NCI-H146 treated with DMSO at 0.1 percent for 48 hours (cell line): Measurements from ENCODE around the gene DNAJC27.

Experiments
- DNase-seq: peaks from one replicate; lab custom pipeline; 2025; ENCODE audit not compliant: unreplicated experiment; lab: John Stamatoyannopoulos, UW

The DNAJC27 gene

DNA sequence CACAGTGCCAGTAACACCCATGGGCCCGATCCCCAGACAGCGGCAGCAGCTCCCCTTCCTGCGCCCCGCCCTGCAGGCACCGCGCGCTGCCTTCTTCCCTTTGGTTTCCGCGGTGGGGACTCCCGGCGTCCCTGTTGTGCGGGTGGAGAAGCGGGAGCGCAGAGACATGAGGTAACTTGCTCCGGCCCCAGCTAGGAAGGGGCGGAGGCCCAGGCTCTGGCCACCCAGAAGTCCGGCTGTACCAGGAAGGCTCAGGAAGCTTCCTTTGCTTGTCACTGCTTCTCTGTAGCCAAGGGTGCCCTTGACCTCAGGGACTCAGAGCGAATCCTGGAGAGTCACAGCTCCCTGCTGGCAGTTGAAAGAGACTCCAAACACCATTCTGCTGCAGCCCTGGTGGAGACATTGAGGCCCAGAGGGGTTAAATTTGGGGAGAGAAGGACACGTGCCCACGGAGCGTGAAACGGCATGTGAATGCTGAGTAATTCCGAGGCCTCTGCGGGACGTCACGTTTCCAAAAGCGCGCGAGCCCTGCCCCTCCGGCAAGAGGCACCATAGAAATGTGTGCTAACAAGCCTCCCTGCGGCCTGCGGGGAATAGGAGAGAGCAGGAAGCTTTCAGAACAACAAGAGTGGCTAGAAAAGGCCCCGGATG is 45.0 kb downstream of the DNAJC27 start:
- peak; percentile 8 for DNase-seq

DNA sequence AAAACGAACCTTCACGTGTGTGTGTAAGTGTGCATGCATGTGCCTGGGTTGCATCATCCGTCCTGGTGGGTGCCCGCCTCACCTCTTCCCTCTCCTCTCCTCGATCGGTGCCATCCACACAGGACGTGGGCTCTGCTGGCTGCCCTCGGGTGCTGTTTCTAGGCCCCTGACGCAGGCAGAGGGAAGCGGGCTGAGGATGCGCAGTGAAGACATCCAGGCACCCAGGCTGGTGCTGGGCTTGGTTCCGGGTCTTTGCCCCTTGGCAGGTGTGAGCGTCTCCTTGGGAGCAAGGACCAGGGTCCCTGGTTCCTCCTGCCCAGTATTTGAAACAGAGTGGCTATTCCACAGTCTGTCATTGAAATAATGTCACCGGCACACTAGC is 45.5 kb downstream of the DNAJC27 start:
- no peak for DNase-seq

DNA sequence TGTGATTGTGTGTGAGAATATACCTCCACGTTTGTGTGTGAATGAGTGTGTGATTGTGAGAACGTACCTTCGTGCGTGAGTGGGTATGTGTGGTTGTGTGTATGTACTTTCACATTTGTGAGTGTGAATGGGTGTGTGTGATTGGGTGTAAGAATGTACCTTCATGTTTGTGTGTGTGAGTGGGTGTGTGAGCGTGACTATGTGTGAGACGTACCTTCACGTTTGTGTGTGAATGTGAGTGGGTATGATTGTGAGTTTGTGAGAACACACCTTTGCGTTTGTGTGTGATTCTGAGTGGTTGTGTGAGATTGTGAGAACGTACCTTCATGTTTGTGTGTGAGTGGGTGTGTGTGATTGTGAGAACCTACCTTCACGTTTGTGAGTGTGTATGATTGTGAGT is 45.9 kb downstream of the DNAJC27 start:
- no peak for DNase-seq

DNA sequence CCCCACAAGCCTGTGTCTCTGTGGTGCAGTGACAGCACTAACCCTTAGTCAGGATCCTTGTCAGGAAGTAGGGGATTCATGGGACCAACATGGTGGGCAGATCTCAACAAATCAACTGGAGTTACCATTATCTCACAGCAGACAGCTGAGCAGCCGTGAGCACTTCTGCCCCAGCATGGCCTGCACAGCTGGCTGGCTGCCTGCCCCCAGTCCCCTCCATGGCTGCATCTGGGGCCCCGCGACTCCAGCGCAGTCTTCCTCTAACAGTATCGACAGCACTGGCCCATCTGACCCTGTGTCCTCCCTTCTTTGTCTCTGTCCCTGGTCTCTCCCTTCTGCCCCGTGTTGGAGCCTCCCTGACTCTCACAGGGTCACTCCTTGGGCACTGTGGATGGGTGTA is 47.0 kb downstream of the DNAJC27 start:
- DNase-seq: no peak

DNA sequence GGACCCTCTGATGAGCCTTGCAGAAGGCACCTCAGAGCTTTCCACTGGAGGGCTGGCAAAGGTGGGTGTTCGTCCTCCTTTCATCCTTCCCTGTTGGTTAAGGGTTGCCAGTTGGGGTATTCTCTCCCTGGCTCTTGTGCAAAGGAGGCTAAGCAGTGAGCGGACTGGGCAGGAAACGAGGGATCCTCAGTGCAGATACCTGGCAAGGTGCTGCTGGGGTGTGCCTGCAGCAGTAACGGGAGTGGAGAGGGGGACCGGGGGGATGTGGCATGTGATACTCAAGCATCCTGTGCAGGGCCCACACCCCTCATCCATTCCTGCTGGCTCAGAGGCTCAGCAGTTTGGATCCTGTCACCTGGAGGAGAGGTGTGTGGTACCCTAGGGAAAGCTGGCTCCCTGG is 47.5 kb downstream of the DNAJC27 start:
- DNase-seq: no peak

DNA sequence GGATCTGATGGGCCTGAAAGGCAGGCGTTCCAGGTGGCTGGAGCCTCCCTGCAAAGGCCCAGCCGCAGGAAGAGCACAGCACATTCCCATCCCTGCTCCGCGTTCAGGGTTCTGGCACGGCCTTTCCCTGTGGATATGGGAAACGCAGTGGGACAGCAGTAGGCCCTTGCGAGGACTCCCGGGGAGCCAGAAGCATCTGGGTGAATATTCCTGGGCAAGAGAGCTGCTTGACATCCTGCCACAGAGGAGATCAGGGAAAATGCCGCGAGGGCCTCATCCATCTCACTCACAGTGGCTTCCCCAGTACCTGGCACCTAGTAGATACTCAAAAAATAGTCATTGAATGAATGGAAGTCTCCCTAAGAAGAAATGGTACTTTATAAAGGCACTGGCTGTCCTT is 48.6 kb downstream of the DNAJC27 start:
- no peak for DNase-seq

DNA sequence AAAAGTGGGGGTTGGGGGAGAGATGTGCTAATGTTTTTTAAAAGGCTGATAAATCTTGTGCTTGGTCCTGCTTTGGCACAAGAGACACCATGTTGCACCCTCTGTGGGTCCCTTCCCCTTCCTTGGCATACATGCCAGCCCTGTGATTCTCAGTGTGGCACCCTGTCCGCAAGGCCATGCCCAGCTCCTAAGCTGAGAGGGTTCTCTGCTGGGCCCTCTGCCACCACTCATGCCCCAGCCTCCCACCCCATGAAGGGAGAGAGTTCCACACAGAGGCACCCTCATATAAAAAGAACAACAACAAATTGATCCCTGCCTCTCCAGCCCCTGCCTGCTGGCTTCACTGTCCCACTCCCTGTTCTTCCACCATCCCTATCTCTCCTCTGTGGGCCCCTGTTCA is 49.2 kb downstream of the DNAJC27 start:
- no peak for DNase-seq

DNA sequence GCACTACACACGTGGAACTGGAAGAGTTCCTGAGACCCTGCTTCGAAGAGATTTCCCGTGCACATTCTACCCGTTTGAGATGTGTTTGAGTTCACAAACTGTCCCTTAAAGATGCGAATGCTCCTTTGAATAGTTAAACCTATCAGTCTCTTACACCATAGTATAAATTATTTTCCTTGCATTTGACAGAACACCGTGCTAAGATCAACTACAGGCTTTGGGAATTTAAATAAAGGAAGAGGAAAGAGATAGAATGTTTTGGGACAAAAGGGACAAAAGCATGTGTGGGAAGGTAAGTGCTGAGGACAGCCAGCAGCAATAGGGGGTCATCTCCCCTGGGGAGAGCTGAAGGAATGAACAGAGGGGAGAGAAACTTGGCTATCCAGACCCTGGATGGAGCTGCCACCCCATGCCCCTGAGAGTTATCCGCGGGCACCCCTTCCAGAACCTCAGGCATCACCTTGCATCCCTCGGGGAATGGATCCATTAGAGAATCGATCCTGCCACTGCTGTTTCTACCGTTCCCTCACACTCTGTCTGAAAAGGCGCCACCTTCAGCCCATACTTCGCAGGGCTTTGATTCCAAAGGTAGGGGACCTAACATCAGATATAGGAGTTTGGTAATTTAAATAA is 50.8 kb downstream of the DNAJC27 start:
- no peak for DNase-seq

DNA sequence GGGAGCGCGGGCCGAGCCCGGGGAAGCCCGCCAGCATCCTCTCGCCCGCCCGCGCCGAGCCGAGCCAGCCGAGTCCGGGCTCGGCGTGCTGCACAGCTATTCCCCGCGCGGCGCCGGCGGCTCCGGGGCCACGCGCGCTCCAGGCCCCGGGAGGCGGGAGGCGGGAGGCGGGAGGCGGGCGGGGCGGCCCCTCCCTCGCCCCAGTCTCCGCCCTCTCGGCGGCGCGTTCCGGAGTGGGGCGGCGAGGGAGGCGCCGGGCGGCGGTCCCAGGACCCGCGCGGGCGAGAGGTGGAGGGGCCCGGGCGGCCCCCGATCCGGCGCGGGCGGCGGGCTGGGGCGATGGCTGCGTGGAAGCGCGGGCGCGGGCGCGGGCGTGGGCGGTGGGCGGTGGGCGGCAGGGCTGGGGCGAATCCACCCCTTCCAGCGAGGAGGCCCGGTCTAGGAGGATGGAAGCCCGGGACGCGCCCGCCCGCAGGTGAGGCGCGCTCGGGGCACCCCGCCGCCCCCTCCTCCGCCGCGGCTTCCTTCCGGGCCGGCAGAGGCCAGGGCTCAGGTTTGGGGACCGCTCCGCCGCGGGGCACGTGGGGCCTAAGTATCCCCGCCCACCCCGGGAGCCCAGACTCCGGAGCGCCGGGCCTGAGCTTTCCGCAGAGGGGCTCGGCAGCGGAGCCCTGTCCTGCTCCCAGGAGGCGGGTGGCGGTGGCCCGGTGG is 51.5 kb downstream of the DNAJC27 start, which contains the start of gene ADCY3:
TSS of gene ADCY3 (minus strand) at position 140 of the 711 bp plus-strand sequence. CDS start 1,250 bp downstream, outside the sequence.
- DNase-seq: peak; percentile 7

DNA sequence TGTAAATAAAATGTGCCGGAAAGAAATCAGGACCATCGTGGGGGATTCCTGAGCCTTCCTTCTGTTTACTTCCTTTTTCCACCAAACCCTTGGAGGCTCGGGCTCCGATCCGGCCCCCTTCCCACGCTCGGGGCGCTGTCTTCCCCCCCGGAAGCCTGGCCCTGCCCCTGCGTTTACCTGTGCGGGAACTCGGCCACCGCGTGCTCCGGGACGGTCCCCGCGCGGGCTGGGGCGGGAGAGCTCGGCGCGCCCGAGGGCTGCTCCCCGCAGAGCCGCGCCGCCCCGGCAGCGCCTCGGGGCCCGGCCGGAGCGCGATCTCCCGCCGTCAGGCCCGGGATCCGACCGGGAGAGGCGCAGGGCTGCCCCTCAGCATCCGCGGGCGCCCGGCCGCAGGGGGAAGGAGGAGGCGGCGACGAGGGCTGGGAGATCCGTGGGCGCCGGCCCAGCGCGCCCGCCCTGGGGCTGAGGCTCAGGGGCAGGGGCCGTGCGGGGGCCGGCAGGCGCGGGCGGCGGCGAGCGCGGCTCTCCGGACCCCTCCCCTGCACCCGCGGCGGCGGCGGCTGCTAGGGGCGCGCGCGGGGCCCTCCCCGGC is 52.2 kb downstream of the DNAJC27 start:
- no peak for DNase-seq

DNA sequence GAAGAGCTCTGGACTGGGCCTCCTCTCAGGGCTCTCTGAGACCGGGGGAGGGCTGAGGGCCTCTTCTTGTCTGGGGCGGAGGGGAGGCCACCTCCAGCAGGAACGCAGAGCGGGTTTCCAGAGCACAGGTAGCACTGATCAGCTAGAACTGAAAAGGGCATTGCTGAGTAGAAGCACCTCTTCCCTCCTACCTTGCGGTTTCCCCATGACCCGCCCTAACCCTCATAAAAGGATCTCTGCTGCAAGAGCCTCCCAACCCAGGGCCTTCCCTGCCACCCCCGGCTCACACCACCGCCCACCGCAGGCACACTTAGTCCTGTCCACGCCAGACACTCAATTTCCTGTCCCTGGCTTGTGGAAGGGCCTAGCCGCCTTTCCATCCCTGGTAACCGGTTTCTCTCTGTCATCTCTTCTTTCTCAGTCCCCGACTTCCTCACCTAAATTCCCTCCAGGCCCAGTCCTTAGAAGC is 52.7 kb downstream of the DNAJC27 start:
- DNase-seq: peak; percentile 19

DNA sequence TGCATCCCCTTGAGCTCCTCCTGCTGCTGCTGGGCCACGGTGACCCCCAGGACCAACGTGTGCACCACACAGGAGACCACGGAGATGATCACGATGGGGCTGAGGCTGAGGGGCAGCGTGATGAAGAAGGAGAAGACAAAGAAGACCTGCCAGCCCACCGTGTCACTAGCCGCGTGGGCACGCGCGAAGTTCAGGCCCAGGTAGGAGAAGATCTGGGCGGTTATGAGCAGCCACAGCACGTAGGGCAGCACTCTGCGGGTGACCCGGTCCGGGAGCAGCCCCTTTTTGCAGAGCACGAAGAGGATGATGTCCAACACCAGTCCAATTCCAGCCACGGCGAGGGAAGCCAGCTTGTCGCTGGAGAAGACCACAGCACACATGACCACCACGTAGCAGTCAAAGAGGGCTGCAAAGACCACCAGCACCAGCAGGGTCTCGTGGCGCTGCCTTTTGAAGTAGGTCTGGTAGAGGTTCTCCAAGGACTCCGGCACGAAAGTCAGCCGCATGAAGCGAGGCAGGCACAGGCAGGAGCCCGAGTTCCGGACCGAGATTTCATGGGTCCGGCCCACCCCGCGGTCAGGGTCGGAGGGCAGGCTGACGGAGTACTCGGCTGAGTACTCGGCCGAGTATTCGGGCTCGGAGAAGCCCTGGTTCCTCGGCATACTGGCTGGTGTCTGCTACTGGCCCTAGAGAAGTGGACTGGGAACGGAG is 53.3 kb downstream of the DNAJC27 start:
- no peak for DNase-seq

DNA sequence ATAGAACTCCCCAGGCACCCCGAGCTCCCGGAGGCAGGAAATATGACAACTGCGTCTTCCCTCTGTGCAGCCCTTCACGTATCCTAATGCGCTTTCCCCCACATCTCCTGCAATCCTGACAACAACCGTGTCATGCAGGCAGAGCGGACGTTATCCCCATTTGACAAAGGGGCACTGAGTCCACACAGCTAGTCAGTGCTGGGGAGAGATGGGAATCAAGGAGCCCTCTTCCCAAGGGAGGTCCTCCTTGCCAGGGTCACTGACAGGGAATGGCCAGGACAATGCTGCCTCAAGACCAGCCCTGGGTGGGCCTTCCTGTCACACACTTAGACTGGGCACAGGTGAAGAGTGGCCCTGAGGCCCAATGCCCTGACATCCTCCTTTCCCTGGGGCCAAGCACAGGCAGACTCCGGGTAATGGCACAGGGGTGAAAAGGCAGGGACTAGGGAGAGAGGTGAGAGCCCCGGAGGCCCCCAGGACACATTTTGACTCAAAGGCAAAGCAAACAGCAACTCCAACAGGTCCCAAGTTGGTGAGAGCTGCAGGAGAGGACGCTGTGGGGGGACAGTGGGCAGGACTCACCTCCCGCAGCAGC is 53.9 kb downstream of the DNAJC27 start:
- no peak for DNase-seq

DNA sequence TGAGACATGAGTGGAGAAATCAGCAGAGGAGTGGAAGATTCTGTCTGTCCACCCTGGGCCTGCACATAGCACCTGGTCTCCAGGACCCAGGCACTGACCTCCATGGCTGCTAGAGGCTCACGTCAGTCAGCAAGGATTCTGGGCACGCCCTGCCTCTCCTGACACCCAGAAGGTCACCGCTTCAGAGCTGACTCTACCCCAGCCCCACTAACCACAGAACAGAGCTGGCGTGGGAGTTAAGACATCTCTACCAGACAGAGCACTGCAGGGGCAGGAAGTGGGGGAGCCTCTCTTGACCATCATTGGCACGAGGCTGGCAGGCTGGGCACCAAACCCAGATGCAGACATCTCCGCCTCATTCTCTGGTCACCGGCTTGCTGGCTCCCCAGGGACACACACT is 54.7 kb downstream of the DNAJC27 start:
- DNase-seq: no peak

DNA sequence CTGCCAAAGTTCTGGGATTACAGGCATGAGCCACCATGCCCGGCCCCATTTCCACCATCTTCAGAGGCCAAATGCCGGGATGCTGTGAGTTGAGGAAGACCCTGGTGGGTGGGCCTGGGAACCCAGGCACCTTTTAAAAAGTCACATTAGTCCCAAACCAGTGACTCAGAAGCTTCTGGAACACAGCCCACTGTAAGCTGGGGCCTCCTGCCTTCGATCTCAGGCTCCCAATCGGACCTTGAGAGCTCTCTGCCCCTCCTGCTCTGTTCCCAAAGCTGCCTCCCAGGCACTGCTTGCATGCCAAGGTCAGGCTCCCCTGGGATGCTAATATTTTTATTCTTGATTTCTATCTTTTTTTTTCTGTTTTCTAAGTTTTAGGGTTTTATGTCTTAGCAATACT is 56.0 kb downstream of the DNAJC27 start:
- no peak for DNase-seq

DNA sequence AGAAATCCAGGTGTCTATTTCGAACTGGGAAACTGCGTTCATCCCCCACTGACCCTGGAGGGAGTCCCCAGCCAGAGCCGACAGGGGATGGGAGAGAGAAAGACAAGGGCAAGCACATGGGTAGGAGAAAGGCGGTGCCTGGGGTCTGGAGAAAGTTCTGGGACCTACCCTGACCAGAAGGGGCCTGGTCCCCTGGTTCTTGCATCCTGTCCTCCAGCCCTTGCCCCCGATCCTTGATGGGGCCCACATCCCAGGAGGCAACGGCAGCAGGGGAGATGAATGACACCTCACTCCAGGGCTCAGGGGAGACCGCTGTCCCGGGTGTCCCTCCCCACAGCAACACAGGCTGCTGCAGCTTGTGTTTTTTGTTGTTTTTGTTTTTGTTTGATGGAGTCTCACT is 56.6 kb downstream of the DNAJC27 start:
- DNase-seq: no peak

DNA sequence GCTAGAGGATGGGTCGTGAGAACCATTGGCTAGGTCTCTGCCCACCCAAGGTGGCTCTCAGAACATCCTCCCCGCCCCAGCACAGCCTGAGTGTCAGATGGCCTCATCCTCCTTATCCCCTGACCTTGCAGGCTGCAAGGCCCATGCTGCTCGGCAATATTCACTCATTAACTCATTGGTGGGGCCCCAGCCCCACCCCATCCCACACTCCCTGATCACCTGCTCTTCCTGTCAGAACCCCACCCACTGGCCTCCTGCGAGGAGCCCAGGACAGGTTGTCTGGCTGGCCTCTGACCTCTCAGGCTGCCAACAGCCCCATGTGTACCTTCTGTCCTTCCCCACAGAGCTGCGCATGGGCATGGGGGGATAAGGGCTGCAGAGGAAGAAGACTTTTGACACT is 57.0 kb downstream of the DNAJC27 start:
- DNase-seq: no peak

DNA sequence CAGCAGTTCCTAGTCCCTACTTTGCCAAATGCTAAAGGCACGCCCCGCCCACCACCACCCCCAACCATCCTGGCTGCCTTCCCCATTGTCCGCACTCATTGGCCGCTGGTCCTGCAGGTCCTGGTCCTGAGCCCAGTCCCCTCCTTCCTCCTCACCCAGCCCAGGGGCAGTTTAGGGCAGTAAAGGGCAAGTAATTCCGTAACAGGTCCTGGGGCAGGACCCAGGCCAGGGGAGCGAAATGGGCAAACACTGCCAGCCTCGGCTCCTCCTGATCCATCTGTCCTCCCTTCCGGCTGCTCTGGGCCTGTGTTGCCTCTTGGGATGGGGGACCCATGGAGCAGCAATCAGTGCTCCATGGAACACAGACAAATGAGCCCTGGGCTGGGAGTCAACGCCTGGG is 57.8 kb downstream of the DNAJC27 start:
- DNase-seq: no peak

DNA sequence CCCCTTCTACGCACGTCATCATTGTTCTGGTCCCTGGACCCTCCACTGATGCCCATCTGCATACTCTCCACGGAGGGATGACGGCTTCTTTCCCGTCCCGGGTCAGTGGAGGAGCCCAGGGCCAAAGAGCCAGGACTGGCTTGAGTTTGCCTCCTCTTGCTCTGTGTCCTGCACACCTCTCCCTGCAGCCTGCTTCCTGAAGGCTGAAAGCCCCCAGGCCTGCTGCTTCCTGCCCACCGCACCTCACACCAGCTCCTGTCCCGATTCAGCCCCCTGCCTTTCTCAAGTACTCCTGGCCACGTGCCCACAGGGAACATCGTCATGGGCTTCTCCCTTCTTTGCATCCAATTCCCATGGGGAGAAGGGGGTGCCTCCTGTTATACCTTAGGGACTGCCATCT is 58.8 kb downstream of the DNAJC27 start:
- DNase-seq: no peak

DNA sequence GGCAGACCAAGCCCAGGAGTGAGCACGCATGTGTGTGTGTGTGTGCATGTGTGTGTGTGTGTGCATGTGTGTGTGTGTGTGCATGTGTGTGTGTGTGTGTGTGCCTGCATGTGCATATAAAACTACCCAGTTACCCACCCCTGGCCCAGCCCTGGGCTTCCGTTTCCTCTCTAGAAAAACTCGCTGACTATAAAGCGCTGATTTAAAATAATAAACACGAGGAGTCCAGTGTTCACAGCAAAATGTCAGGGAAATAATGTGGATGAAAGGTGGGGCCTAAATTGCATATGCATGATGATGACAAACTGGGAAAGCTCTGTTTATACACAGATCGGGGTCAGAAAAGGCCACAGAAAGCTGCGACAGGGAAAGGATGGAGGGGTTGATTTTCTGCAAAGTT is 59.2 kb downstream of the DNAJC27 start:
- no peak for DNase-seq

DNA sequence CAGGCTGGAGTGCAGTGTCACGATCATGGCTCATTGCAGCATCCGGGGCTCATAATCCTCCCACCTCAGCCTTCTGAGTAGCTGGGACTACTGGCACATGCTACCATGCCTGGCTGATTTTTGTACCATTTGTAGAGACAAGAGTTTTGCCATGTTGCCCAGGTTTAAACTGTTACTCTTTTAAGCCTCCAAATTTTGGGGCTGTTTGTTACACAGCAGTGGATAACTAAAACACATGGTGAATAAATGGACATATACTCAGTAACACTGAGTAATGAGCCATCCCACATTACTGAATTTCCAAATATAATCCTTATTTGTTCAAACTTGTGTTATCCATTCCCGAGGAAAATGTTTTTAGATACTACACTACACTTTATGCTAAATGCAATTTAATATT is 61.5 kb downstream of the DNAJC27 start:
- DNase-seq: no peak
